Gastroesophageal sphincter (tissue), 3 donors: ENCODE measurements around the gene ZNF544.

Experiments used
- EP300 ChIP-seq: sonication (generic); formaldehyde crosslinking; IDR thresholded peaks from one replicate; pipeline ENCODE4 v1.6.1; 2017; ENCODE audit warnings: antibody characterized with exemption, mild to moderate bottlenecking
- POLR2AphosphoS5 ChIP-seq: sonication (generic); formaldehyde crosslinking; IDR thresholded peaks from one replicate; pipeline ENCODE4 v1.6.1; 2017; ENCODE audit warnings: antibody characterized with exemption
- TF ChIP-seq, protein P1 (sequence below), 4 experiments: fragments of 200-600 bp in 2 of 4; fragments of 450-650 bp in 2 of 4; sonication (generic) in 1 of 4; IDR thresholded peaks; one replicate each; pipeline ENCODE4 v1.5.1; 2017 to 2019; ENCODE audit warnings: antibody characterized with exemption in 4 of 4, mild to moderate bottlenecking in 2 of 4, moderate library complexity in 2 of 4

DNA sequence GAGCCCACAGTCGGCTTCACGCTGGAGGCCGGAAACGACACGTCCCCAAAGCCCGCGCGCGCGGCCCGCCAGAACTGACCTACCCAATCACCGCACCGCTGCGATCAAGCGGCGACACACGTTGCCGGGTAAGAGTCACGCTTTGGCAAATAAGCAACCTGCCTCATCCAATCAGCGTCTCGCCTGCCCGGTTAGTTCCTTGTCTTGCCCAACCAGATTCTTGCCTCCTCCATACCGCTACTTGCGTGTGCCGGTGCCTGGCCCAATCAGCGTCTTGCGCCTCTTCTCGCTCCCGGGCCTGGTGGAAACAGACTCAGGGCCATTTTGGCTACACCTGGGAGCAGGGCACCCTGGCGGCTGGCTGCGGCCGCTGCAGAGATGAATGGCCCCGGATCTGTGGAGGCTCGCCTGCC is 11.6 kb upstream of the ZNF544 start:
- TF ChIP-seq, protein P1, sequence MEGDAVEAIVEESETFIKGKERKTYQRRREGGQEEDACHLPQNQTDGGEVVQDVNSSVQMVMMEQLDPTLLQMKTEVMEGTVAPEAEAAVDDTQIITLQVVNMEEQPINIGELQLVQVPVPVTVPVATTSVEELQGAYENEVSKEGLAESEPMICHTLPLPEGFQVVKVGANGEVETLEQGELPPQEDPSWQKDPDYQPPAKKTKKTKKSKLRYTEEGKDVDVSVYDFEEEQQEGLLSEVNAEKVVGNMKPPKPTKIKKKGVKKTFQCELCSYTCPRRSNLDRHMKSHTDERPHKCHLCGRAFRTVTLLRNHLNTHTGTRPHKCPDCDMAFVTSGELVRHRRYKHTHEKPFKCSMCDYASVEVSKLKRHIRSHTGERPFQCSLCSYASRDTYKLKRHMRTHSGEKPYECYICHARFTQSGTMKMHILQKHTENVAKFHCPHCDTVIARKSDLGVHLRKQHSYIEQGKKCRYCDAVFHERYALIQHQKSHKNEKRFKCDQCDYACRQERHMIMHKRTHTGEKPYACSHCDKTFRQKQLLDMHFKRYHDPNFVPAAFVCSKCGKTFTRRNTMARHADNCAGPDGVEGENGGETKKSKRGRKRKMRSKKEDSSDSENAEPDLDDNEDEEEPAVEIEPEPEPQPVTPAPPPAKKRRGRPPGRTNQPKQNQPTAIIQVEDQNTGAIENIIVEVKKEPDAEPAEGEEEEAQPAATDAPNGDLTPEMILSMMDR (IDR thresholded peaks at IDR 0.05): no peak
- TF ChIP-seq POLR2AphosphoS5 (no peak), EP300 (no peak)
